Body of pancreas (tissue), 4 donors: ENCODE results near the gene DNA2.

Experiments
- POLR2A ChIP-seq, 3 donors: fragments of 450-650 bp; IDR thresholded peaks; one replicate each; pipeline ENCODE4 v1.6.1; 2016; ENCODE audit warnings: antibody characterized with exemption in 3 of 3, mild to moderate bottlenecking in 2 of 3
- TF ChIP-seq, protein P1 (sequence below), 7 experiments: fragments of 450-650 bp in 4 of 7; fragments of 200-600 bp in 3 of 7; sonication (generic) in 3 of 7; IDR thresholded peaks; one replicate each; pipeline ENCODE4 v1.5.1; 2016 to 2019; ENCODE audit warnings: antibody characterized with exemption in 7 of 7

DNA sequence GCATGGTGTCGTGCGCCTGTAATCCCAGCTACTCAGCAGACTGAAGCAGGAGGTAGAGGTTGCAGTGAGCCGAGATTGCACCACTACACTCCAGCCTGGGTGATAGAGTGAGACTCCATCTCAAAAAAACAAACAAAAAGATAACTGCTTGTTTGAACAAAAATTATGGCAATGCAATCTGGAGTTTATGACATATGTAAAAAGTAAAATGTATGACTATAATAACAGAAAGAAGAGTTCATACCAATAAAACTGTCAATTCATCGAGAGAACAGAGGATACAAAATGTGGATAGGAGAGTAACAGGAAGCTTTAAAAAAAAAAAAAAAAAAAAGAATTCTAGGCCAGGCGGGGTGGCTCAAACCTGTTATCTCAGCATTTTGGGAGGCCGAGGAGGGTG, 36.3 kb upstream of the DNA2 start:
- TF ChIP-seq, protein P1, sequence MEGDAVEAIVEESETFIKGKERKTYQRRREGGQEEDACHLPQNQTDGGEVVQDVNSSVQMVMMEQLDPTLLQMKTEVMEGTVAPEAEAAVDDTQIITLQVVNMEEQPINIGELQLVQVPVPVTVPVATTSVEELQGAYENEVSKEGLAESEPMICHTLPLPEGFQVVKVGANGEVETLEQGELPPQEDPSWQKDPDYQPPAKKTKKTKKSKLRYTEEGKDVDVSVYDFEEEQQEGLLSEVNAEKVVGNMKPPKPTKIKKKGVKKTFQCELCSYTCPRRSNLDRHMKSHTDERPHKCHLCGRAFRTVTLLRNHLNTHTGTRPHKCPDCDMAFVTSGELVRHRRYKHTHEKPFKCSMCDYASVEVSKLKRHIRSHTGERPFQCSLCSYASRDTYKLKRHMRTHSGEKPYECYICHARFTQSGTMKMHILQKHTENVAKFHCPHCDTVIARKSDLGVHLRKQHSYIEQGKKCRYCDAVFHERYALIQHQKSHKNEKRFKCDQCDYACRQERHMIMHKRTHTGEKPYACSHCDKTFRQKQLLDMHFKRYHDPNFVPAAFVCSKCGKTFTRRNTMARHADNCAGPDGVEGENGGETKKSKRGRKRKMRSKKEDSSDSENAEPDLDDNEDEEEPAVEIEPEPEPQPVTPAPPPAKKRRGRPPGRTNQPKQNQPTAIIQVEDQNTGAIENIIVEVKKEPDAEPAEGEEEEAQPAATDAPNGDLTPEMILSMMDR (IDR thresholded peaks at IDR 0.05): no peak
- TF ChIP-seq POLR2A (IDR thresholded peaks at IDR 0.05): no peak
